ENCODE measurements around the gene HNRNPUL1. TPM values are rescaled to one million over a fixed set of nuclear protein-coding genes. Genes with fewer than 3 reads are reported as not detected.

The HNRNPUL1 gene
- total RNA-seq = 256 and 258 TPM in 2 replicates

GRCh38 chr19:41263850-41264580, at the start of gene HNRNPUL1:
Gene HNRNPUL1 (plus strand): TSS chr19:41264372. CDS start chr19:41264504, 132 bp downstream.
- Mint-ChIP-seq H3K4me1 (peaks cover 47% of the 10 kb centered on the region), H3K36me3 (ENCODE audit: low read depth) (peaks cover 40% of the 10 kb centered on the region), H3K27me3 (peaks cover 8% of the 10 kb centered on the region), H3K4me3 (peak within 1 kb of the TSS; percentile 92), H3K9me3 (no peaks in the 10 kb centered on the region), H3K27ac (peak within 1 kb of the TSS; percentile 100)
- peak; percentile 100 for DNase-seq
- intact Hi-C loops (cut with micrococcal nuclease) = loop anchor here (1.0 to 10.0 kb wide), 11 partner anchors 64 to 839 kb away; partner anchors contain the start of genes ACTMAP, B9D2, BCKDHA and COQ8B

- Mint-ChIP-seq H3K27ac (no peak overlapping the region), H3K4me3 (no peak overlapping the region), H3K4me1 (peaks cover 5% of the 10 kb centered on the region), H3K27me3 (peaks cover 51% of the 10 kb centered on the region), H3K9me3 (no peaks in the 10 kb centered on the region), H3K36me3 (ENCODE audit: low read depth) (no peaks in the 10 kb centered on the region)
- no peak for DNase-seq
- intact Hi-C loops (cut with micrococcal nuclease) = no loop called here
These were observed 46.4 kb upstream of the HNRNPUL1 start for GRCh38 chr19:41217741-41218140.

GRCh38 chr19:41218249-41218614, 45.9 kb upstream of the HNRNPUL1 start:
- no peaks in the 10 kb centered on the region for H3K36me3 Mint-ChIP-seq (ENCODE audit: low read depth)
- no peak for DNase-seq
- H3K27me3 Mint-ChIP-seq = peaks cover 52% of the 10 kb centered on the region
- no peak overlapping the region for H3K27ac Mint-ChIP-seq
- intact Hi-C loops (cut with micrococcal nuclease) = no loop called here
- no peak overlapping the region for H3K4me3 Mint-ChIP-seq
- H3K9me3 Mint-ChIP-seq = no peaks in the 10 kb centered on the region
- peaks cover 5% of the 10 kb centered on the region for H3K4me1 Mint-ChIP-seq

- Mint-ChIP-seq H3K4me3 (no peak within 1 kb of the TSS), H3K27ac (peak within 1 kb of the TSS; percentile 45), H3K36me3 (ENCODE audit: low read depth) (no peaks in the 10 kb centered on the region), H3K4me1 (peaks cover 8% of the 10 kb centered on the region), H3K9me3 (no peaks in the 10 kb centered on the region), H3K27me3 (peaks cover 52% of the 10 kb centered on the region)
- intact Hi-C loops (cut with micrococcal nuclease) = no loop called here
- DNase-seq = no peak
These were observed 45.3 kb upstream of the HNRNPUL1 start, which contains the start of gene AXL for GRCh38 chr19:41218615-41219507. Gene AXL (plus strand): TSS chr19:41219223. CDS start chr19:41219393, 170 bp downstream.

GRCh38 chr19:41219924-41220567, 44.1 kb upstream of the HNRNPUL1 start:
- DNase-seq = no peak
- no peak overlapping the region for H3K27ac Mint-ChIP-seq
- H3K9me3 Mint-ChIP-seq = no peaks in the 10 kb centered on the region
- H3K4me1 Mint-ChIP-seq = peaks cover 11% of the 10 kb centered on the region
- intact Hi-C loops (cut with micrococcal nuclease) = no loop called here
- H3K27me3 Mint-ChIP-seq = peaks cover 48% of the 10 kb centered on the region
- H3K4me3 Mint-ChIP-seq = no peak overlapping the region
- H3K36me3 Mint-ChIP-seq (ENCODE audit: low read depth) = no peaks in the 10 kb centered on the region

- intact Hi-C loops (cut with micrococcal nuclease) = no loop called here
- H3K4me3 Mint-ChIP-seq = no peak overlapping the region
- DNase-seq = no peak
- H3K9me3 Mint-ChIP-seq = no peaks in the 10 kb centered on the region
- no peak overlapping the region for H3K27ac Mint-ChIP-seq
- no peaks in the 10 kb centered on the region for H3K36me3 Mint-ChIP-seq (ENCODE audit: low read depth)
- peaks cover 17% of the 10 kb centered on the region for H3K4me1 Mint-ChIP-seq
- H3K27me3 Mint-ChIP-seq = peaks cover 50% of the 10 kb centered on the region
These were observed 43.4 kb upstream of the HNRNPUL1 start for GRCh38 chr19:41220811-41221210.

GRCh38 chr19:41221514-41222205, 42.5 kb upstream of the HNRNPUL1 start:
- Mint-ChIP-seq H3K27ac (peak overlapping the region; percentile 7), H3K4me1 (peaks cover 21% of the 10 kb centered on the region), H3K9me3 (no peaks in the 10 kb centered on the region), H3K27me3 (peaks cover 48% of the 10 kb centered on the region), H3K4me3 (no peak overlapping the region), H3K36me3 (ENCODE audit: low read depth) (no peaks in the 10 kb centered on the region)
- intact Hi-C loops (cut with micrococcal nuclease) = no loop called here
- DNase-seq = no peak

- no peak overlapping the region for H3K4me3 Mint-ChIP-seq
- DNase-seq = no peak
- peaks cover 42% of the 10 kb centered on the region for H3K27me3 Mint-ChIP-seq
- H3K4me1 Mint-ChIP-seq = peaks cover 26% of the 10 kb centered on the region
- H3K9me3 Mint-ChIP-seq = no peaks in the 10 kb centered on the region
- H3K27ac Mint-ChIP-seq = peak overlapping the region; percentile 7
- H3K36me3 Mint-ChIP-seq (ENCODE audit: low read depth) = no peaks in the 10 kb centered on the region
- intact Hi-C loops (cut with micrococcal nuclease) = no loop called here
These were observed 41.9 kb upstream of the HNRNPUL1 start for GRCh38 chr19:41222240-41222639.

GRCh38 chr19:41223431-41224234, 40.5 kb upstream of the HNRNPUL1 start:
- intact Hi-C loops (cut with micrococcal nuclease) = no loop called here
- H3K27me3 Mint-ChIP-seq = peaks cover 33% of the 10 kb centered on the region
- DNase-seq = no peak

GRCh38 chr19:41224632-41225031, 39.5 kb upstream of the HNRNPUL1 start:
- H3K36me3 Mint-ChIP-seq (ENCODE audit: low read depth) = no peaks in the 10 kb centered on the region
- no peak for DNase-seq
- peaks cover 27% of the 10 kb centered on the region for H3K27me3 Mint-ChIP-seq
- H3K9me3 Mint-ChIP-seq = no peaks in the 10 kb centered on the region
- no peak overlapping the region for H3K4me3 Mint-ChIP-seq
- peak overlapping the region; percentile 88 for H3K27ac Mint-ChIP-seq
- intact Hi-C loops (cut with micrococcal nuclease) = loop anchor here (1.0 kb wide), 1 partner anchor 38 kb away; no protein-coding TSS in a partner anchor
- peaks cover 28% of the 10 kb centered on the region for H3K4me1 Mint-ChIP-seq

More at GRCh38 chr19:41223431-41224234, 40.5 kb upstream of the HNRNPUL1 start:
- Mint-ChIP-seq H3K9me3 (no peaks in the 10 kb centered on the region), H3K36me3 (ENCODE audit: low read depth) (no peaks in the 10 kb centered on the region), H3K4me3 (no peak overlapping the region), H3K27ac (peak overlapping the region; percentile 64), H3K4me1 (peaks cover 28% of the 10 kb centered on the region)

- intact Hi-C loops (cut with micrococcal nuclease) = loop anchor here (1.0 kb wide), 1 partner anchor 37 kb away; no protein-coding TSS in a partner anchor
- Mint-ChIP-seq H3K9me3 (no peaks in the 10 kb centered on the region), H3K36me3 (ENCODE audit: low read depth) (no peaks in the 10 kb centered on the region), H3K4me1 (peaks cover 25% of the 10 kb centered on the region), H3K27ac (peak overlapping the region; percentile 88), H3K4me3 (peak overlapping the region; percentile 78), H3K27me3 (peaks cover 19% of the 10 kb centered on the region)
- peak; percentile 69 for DNase-seq
These were observed 38.7 kb upstream of the HNRNPUL1 start for GRCh38 chr19:41225238-41226052.
